Fibroblast of villous mesenchyme (primary cell): Measurements from ENCODE around the gene TMUB2. TPM values are rescaled to one million over a fixed set of nuclear protein-coding genes. Genes with fewer than 3 reads are reported as not detected.

Source experiments
- DNase-seq: peaks from one replicate; pipeline ENCODE4 v3.0.0-alpha.2; 2010; ENCODE audit warnings: low read depth
- H3K4me3 ChIP-seq: 2 replicates; pipeline ENCODE4 v1.5.1; 2011; ENCODE audit warnings: low read depth, mild to moderate bottlenecking, low read length
- CTCF ChIP-seq: IDR thresholded peaks from 2 replicates; pipeline ENCODE4 v1.5.1; 2012; ENCODE audit warnings: low read depth, mild to moderate bottlenecking, low read length; ENCODE audit not compliant: insufficient read depth
- small RNA-seq: library from RNA; depleted of rRNA; stranded (forward); fragments of <200 nt; gene quantifications from one replicate; pipeline ENCODE3, GENCODE V24; 2012
- total RNA-seq: library from RNA; depleted of rRNA; stranded (reverse); fragments of >200 nt; gene quantifications from 2 replicates; pipeline ENCODE4 v1.2.3, GENCODE V29; 2012

TMUB2 gene
- total RNA-seq, 1 donor = 28.1 TPM

- H3K4me3 ChIP-seq = no peak overlapping the region
- DNase-seq = peak; percentile 21
- TF ChIP-seq CTCF = no peak
Measured at GRCh38 chr17:44241106-44241624, 54.4 kb downstream of the TMUB2 start.

Small RNA genes within 50 kb of the gene (small RNA-seq; reads per million reads assigned to genes)
- gene MIR6782 = 0.38 reads per million

Other genes with a start within 250 kb of the TMUB2 start
- not detected in 2 replicates for gene PPY, start 244.5 kb upstream of the TMUB2 start, total RNA-seq
- gene PYY, start 233.0 kb upstream of the TMUB2 start, total RNA-seq = not detected in 2 replicates
- gene NAGS, start 182.3 kb upstream of the TMUB2 start, total RNA-seq = 0.43 and 0.64 TPM in 2 replicates
- 40.2 and 40.3 TPM in 2 replicates for gene TMEM101, start 172.0 kb upstream of the TMUB2 start, total RNA-seq
- gene LSM12, start 120.3 kb upstream of the TMUB2 start, total RNA-seq = 53.5 and 82.5 TPM in 2 replicates
- gene G6PC3, start 116.2 kb upstream of the TMUB2 start, total RNA-seq = 27.4 and 27.6 TPM in 2 replicates
- gene HDAC5, start 63.3 kb upstream of the TMUB2 start, total RNA-seq = 36.7 and 62.8 TPM in 2 replicates
- gene HROB, start 45.0 kb upstream of the TMUB2 start, total RNA-seq = 3.0 and 3.2 TPM in 2 replicates
- gene ASB16, start 16.3 kb upstream of the TMUB2 start, total RNA-seq = under 0.01 TPM in 1 of 2 replicates, not detected in the other
- gene ATXN7L3, start 12.9 kb downstream of the TMUB2 start, total RNA-seq = 43.6 and 48.3 TPM in 2 replicates
- gene UBTF, start 32.7 kb downstream of the TMUB2 start, total RNA-seq = 46.1 and 46.6 TPM in 2 replicates
- gene SLC4A1, start 81.2 kb downstream of the TMUB2 start, total RNA-seq = not detected in 2 replicates
- under 0.01 TPM in 1 of 2 replicates, not detected in the other for gene RUNDC3A, start 121.6 kb downstream of the TMUB2 start, total RNA-seq
- gene SLC25A39, start 137.9 kb downstream of the TMUB2 start, total RNA-seq = 58.9 and 61.7 TPM in 2 replicates
- gene GRN, start 158.3 kb downstream of the TMUB2 start, total RNA-seq = 165 and 256 TPM in 2 replicates
- 0.86 and 2.6 TPM in 2 replicates for gene FAM171A2, start 176.9 kb downstream of the TMUB2 start, total RNA-seq
- under 0.01 TPM in 2 replicates for gene ITGA2B, start 202.7 kb downstream of the TMUB2 start, total RNA-seq